HEK293 (cell line): ENCODE results near the gene KIAA1614.

Experiments used
- CTCF ChIA-PET: fragments of 350-600 bp; formaldehyde crosslinking; extraction: SDS; loops from one replicate; lab custom pipeline; 2021; ENCODE audit warnings: antibody characterized with exemption; lab: Yijun Ruan, JAX
- POLR2A ChIA-PET: fragments of 300-600 bp; formaldehyde crosslinking; extraction: SDS; loops from one replicate; lab custom pipeline; 2020; ENCODE audit warnings: antibody characterized with exemption, inconsistent platforms; lab: Yijun Ruan, JAX
- H3K27ac ChIP-seq: fragments of 200-500 bp; sonication (Bioruptor generic); 2 replicates; pipeline ENCODE4 v1.5.1; 2014; ENCODE audit warnings: low read depth, low read length, control low read depth, inconsistent platforms; ENCODE audit errors: extremely low read depth
- H3K36me3 ChIP-seq, 2 experiments: fragments of 200-500 bp in 1 of 2; sonication (Bioruptor generic) in 1 of 2; 1 replicate in 1 of 2; 2 replicates in 1 of 2; pipeline ENCODE4 v1.5.1; 2014 to 2017; ENCODE audit warnings: inconsistent platforms in 2 of 2, low read length in 2 of 2; ENCODE audit not compliant: control insufficient read depth in 2 of 2, insufficient read depth in 1 of 2
- H3K4me1 ChIP-seq: fragments of 200-500 bp; sonication (Bioruptor generic); 2 replicates; pipeline ENCODE4 v1.5.1; 2014; ENCODE audit warnings: mild to moderate bottlenecking, low read length, inconsistent platforms; ENCODE audit not compliant: control insufficient read depth, insufficient read depth
- H3K4me3 ChIP-seq: 2 replicates; pipeline ENCODE4 v1.5.1; 2011; ENCODE audit warnings: low read depth, mild to moderate bottlenecking, control low read depth, low read length, moderate library complexity
- H3K9me3 ChIP-seq: fragments of 200-500 bp; sonication (Bioruptor generic); 2 replicates; pipeline ENCODE4 v1.5.1; 2014; ENCODE audit warnings: low read depth, low read length, inconsistent platforms; ENCODE audit not compliant: control insufficient read depth, insufficient read depth
- GFI1B ChIP-seq: fragments of 450-650 bp; formaldehyde crosslinking; IDR thresholded peaks from 2 replicates; pipeline ENCODE4 v1.5.1; 2016; ENCODE audit warnings: missing biosample characterization, missing genetic modification characterization
- GLIS2 ChIP-seq: fragments of 450-650 bp; formaldehyde crosslinking; IDR thresholded peaks from 2 replicates; pipeline ENCODE4 v1.5.1; 2016; ENCODE audit warnings: missing biosample characterization, missing genetic modification characterization
- HOXA7 ChIP-seq: sonication (generic); formaldehyde crosslinking; IDR thresholded peaks from 2 replicates; pipeline ENCODE4 v1.8.1; 2022; ENCODE audit warnings: missing genetic modification reagents, borderline replicate concordance
- HOXC10 ChIP-seq: sonication (generic); formaldehyde crosslinking; IDR thresholded peaks from 2 replicates; pipeline ENCODE4 v1.8.1; 2023; ENCODE audit warnings: mild to moderate bottlenecking, missing genetic modification reagents
- REPIN1 ChIP-seq: fragments of 450-650 bp; formaldehyde crosslinking; IDR thresholded peaks from 2 replicates; pipeline ENCODE4 v1.5.1; 2017; ENCODE audit warnings: missing biosample characterization, missing genetic modification characterization, low read depth
- SCRT2 ChIP-seq: fragments of 450-650 bp; formaldehyde crosslinking; IDR thresholded peaks from 2 replicates; pipeline ENCODE4 v1.5.1; 2016; ENCODE audit warnings: missing biosample characterization, missing genetic modification characterization
- SP3 ChIP-seq: fragments of 450-650 bp; formaldehyde crosslinking; IDR thresholded peaks from 2 replicates; pipeline ENCODE4 v1.5.1; 2016; ENCODE audit warnings: missing biosample characterization, missing genetic modification characterization
- ZBTB20 ChIP-seq: fragments of 450-650 bp; formaldehyde crosslinking; IDR thresholded peaks from 2 replicates; pipeline ENCODE4 v1.5.1; 2016; ENCODE audit warnings: missing biosample characterization, missing genetic modification characterization
- ZFP69B ChIP-seq: fragments of 450-650 bp; formaldehyde crosslinking; IDR thresholded peaks from 2 replicates; pipeline ENCODE4 v1.5.1; 2016; ENCODE audit warnings: missing biosample characterization, missing genetic modification characterization
- ZNF10 ChIP-seq: fragments of 450-650 bp; formaldehyde crosslinking; IDR thresholded peaks from 2 replicates; pipeline ENCODE4 v1.5.1; 2017; ENCODE audit warnings: missing biosample characterization, missing genetic modification characterization
- ZNF112 ChIP-seq: fragments of 450-650 bp; formaldehyde crosslinking; IDR thresholded peaks from 2 replicates; pipeline ENCODE4 v1.5.0; 2017; ENCODE audit warnings: missing biosample characterization, missing genetic modification characterization
- ZNF23 ChIP-seq: fragments of 450-650 bp; formaldehyde crosslinking; IDR thresholded peaks from 2 replicates; pipeline ENCODE4 v1.5.1; 2016; ENCODE audit warnings: missing biosample characterization, missing genetic modification characterization, borderline replicate concordance
- ZNF274 ChIP-seq, 2 experiments: fragments of 200-500 bp in 1 of 2; fragments of 450-650 bp in 1 of 2; sonication (Bioruptor generic) in 1 of 2; formaldehyde crosslinking in 1 of 2; IDR thresholded peaks; 2 replicates each; pipeline versions ENCODE4 v1.5.1 to v1.6.1; 2014 to 2016; ENCODE audit warnings: borderline replicate concordance in 1 of 2, inconsistent platforms in 1 of 2, low read length in 1 of 2, missing biosample characterization in 1 of 2, missing genetic modification characterization in 1 of 2
- ZNF560 ChIP-seq: fragments of 450-650 bp; formaldehyde crosslinking; IDR thresholded peaks from 2 replicates; pipeline ENCODE4 v1.5.1; 2017; ENCODE audit warnings: missing biosample characterization, missing genetic modification characterization, borderline replicate concordance
- ZNF585B ChIP-seq: fragments of 450-650 bp; formaldehyde crosslinking; IDR thresholded peaks from 2 replicates; pipeline ENCODE4 v1.5.1; 2016; ENCODE audit warnings: missing biosample characterization, missing genetic modification characterization
- ZNF76 ChIP-seq: fragments of 450-650 bp; formaldehyde crosslinking; IDR thresholded peaks from 2 replicates; pipeline ENCODE4; 2016; ENCODE audit warnings: low read depth, missing biosample characterization, missing genetic modification characterization, borderline replicate concordance

Gene KIAA1614

GRCh38 chr1:180946056-180946455, 33.4 kb downstream of the KIAA1614 start:
- Histone ChIP-seq H3K4me3 (no peak overlapping the region), H3K4me1 (no peaks in the 10 kb centered on the region), H3K27ac (no peak overlapping the region), H3K36me3 (peaks cover 0 to 23% of the 10 kb centered on the region in 2 experiments; a peak in 2 of 3 replicates), H3K9me3 (no peaks in the 10 kb centered on the region)
- POLR2A ChIA-PET: no interaction called here
- TF ChIP-seq ZNF112: no peak
- TF ChIP-seq GFI1B (tag by site-specific recombination): no peak
- TF ChIP-seq ZBTB20: no peak
- TF ChIP-seq ZNF274 (IDR thresholded peaks at IDR 0.05; ENCODE audit: low read length): no peak
- no peak for TF ChIP-seq ZNF274 (tag by site-specific recombination; IDR thresholded peaks at IDR 0.05; ENCODE audit: borderline replicate concordance)
- no peak for TF ChIP-seq ZFP69B (tag by site-specific recombination)
- TF ChIP-seq HOXA7: no peak
- no peak for TF ChIP-seq ZNF10 (tag by site-specific recombination)
- no peak for TF ChIP-seq SCRT2 (tag by site-specific recombination)
- CTCF ChIA-PET: no interaction called here

GRCh38 chr1:180946541-180947498, 34.1 kb downstream of the KIAA1614 start:
- POLR2A ChIA-PET: no interaction called here
- Histone ChIP-seq H3K4me3 (no peak overlapping the region), H3K9me3 (no peaks in the 10 kb centered on the region), H3K27ac (no peak overlapping the region), H3K36me3 (peaks cover 0 to 23% of the 10 kb centered on the region in 2 experiments; a peak in 2 of 3 replicates), H3K4me1 (no peaks in the 10 kb centered on the region)
- CTCF ChIA-PET: no interaction called here
- no peak for TF ChIP-seq REPIN1 (tag by site-specific recombination)
- TF ChIP-seq ZNF274 (IDR thresholded peaks at IDR 0.05; ENCODE audit: low read length): no peak
- TF ChIP-seq ZNF274 (tag by site-specific recombination; IDR thresholded peaks at IDR 0.05; ENCODE audit: borderline replicate concordance): 0 out of 2 replicates have a peak, but pooled peaks have one; percentile 47

DNA sequence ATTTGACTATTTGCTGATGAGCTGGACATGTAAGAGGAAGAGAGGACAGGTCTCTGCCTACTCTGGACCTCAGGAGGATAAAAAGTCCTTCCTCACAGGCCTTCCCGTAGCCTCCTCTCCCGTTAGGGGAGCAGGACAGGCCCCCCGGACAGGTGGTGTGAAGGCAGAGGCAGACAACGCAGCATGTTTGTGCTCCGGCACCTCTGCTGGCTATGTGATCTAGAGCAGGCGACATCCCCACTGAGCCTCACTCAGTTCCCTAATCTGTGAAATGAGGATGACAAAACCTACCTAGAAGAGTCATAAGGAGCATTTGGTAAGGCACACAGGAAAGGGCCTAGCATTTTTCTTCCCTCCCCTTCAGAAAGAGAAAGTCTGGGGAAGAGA, 34.8 kb downstream of the KIAA1614 start:
- CTCF ChIA-PET: no interaction called here
- peaks cover 0 to 23% of the 10 kb centered on the region in 2 experiments; a peak in 2 of 3 replicates for H3K36me3 ChIP-seq
- POLR2A ChIA-PET: no interaction called here
- H3K27ac ChIP-seq: no peak overlapping the region
- no peaks in the 10 kb centered on the region for H3K4me1 ChIP-seq
- TF ChIP-seq SP3 (no peak), ZNF560 (no peak), ZNF76 (tag by site-specific recombination) (no peak), GLIS2 (tag by site-specific recombination) (no peak), ZNF23 (tag by site-specific recombination) (no peak), ZNF585B (no peak)
- H3K9me3 ChIP-seq: no peaks in the 10 kb centered on the region
- H3K4me3 ChIP-seq: no peak overlapping the region

DNA sequence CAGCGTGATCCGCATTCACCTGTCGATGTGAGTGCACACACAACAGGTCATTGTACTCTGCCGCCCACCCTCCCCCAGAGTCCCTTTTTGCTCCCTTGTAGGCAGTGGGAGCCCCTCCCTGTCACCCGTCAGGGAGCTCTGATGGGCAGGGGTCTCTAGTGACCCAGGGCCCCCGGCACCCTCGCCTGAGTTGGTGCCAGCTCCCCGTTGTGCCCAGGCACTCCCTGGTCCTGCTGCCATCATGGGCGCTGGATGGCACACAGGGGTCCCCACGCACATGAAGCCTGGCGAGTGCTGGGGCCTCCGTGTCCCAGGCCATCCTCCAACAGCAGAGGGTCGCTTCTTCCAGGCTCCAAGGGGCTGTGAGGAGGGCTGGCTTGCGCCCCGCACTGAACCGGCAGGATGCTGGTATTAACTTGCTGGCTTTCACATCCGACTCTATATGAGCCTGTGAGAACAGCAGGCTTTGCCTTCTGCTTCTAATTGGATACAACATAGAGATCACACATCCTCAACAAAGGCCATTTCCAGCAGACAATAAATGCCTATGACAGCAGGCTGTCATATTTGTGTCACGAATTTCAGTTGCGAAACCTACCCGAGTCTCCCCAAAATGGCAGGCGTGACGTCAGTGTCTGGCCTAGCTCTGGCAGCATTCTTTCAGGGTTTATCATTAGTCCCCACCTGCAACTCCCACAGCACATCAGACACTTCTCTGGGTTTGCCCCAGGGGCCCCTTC, 35.4 kb downstream of the KIAA1614 start:
- H3K27ac ChIP-seq: no peak overlapping the region
- CTCF ChIA-PET: interaction anchor here (0.6 kb wide), 1 partner anchor 216 kb away, joined by 4 read pairs; no protein-coding TSS in a partner anchor
- H3K9me3 ChIP-seq: no peaks in the 10 kb centered on the region
- no peak overlapping the region for H3K4me3 ChIP-seq
- H3K4me1 ChIP-seq: no peaks in the 10 kb centered on the region
- POLR2A ChIA-PET: no interaction called here
- no peak for TF ChIP-seq HOXC10 (CRISPR knock-in tag)
- peak; percentile 48; the same call in 1 of the 2 replicates for TF ChIP-seq SCRT2 (tag by site-specific recombination)
- H3K36me3 ChIP-seq: peaks cover 0 to 23% of the 10 kb centered on the region in 2 experiments; a peak in 2 of 3 replicates
